Central memory CD4-positive, alpha-beta T cell (primary cell): ENCODE measurements around the gene RASA2.

Source experiments
- DNase-seq: peaks from one replicate; pipeline ENCODE4 v3.0.0; 2022
- total RNA-seq, 3 experiments: gene quantifications; one replicate each; lab custom pipeline; 2026; lab: John Stamatoyannopoulos, UW

Gene RASA2
- total RNA-seq, result 109 to 210 (median 177) reads per million in 3 experiments

DNA sequence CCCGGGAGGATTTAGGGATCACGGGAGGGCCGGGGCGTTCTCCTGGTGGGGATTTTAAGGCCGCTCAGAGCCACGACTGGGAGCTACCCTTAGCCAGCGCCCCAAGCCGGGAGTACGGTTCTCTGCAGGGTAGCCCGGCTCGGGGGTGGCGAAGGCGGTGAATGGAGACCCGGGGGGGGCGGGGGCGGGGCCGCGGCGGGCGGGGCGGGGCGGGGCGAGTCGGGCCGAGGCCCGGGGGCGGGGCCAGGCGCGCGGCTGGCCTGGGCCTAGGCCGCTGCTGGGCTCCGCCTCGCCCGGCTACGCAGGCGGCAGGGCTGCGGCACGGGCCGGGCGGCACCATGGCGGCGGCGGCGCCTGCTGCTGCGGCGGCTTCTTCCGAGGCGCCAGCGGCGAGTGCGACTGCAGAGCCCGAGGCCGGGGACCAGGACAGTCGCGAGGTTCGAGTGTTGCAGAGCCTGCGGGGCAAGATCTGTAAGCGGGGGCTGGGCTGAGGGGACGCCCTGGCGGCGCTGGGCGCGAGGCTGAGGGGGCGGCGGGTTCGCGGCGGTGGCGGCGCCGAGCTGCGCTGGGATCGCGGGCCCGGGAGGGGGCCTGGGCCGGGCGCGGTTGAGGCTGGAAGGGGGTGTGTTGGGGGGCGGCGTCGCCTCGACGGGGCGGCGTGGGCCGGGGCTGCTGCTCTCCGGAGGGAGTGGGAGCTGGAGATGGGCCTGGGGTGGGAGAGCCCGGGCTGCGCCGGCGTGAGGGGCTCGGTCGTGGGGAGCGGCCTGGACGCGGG, at the start of gene RASA2:
Gene RASA2, plus strand, starts transcription at position 282 of the 775 bp plus-strand sequence. Its CDS starts 57 bp downstream, at position 339.
- DNase-seq, result peak; percentile 73

GRCh38 chr3:141439589-141439988, 47.2 kb upstream of the RASA2 start:
- DNase-seq, result no peak

DNA sequence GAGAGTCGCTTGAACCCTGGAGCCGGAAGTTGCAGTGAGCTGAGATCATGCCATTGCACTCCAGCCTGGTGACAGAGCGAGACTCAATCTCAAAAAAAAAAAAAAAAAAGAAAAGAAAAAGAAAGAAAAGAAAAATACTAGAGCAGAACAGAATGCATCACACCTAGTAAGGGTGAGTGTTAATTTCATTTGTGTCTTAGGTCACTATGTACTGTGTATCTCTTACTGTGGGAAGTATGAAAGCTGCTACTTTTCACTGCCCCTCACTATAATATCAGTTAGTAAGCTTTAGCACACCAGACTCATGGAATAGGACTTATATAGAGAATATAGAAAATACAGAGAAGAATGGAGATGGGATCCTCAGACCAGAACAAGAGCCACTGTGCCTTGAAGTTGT, 45.9 kb upstream of the RASA2 start:
- DNase-seq, result no peak

- peak; percentile 62 for DNase-seq
Observed at GRCh38 chr3:141441381-141442364, 45.2 kb upstream of the RASA2 start.

GRCh38 chr3:141442446-141442845, 44.4 kb upstream of the RASA2 start:
- DNase-seq, result no peak

- no peak for DNase-seq
Observed at GRCh38 chr3:141442914-141443313, 43.9 kb upstream of the RASA2 start.

DNA sequence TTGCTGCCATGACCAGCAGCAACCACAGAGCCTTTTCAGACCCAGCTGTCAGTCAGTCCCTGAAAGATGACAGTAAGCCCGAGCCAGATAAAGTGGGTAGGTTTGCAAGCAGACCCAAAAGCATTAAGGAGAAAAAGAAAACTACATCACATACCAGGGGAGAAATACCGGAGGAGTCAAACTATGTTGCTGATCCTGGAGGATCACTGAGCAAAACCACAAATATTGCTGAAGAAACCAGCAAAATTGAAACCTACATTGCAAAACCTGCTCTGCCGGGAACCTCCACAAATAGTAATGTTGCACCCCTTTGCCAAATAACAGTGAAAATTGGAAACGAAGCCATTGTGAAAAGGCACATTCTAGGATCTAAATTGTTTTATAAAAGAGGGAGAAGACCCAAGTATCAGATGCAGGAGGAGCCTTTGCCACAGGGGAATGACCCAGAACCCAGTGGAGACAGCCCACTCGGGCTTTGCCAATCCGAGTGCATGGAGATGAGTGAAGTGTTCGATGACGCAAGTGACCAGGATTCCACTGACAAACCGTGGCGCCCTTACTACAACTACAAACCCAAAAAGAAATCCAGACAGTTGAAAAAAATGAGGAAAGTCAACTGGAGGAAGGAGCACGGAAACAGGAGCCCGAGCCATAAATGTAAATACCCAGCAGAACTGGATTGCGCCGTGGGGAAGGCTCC, 42.1 kb upstream of the RASA2 start:
- no peak for DNase-seq

DNA sequence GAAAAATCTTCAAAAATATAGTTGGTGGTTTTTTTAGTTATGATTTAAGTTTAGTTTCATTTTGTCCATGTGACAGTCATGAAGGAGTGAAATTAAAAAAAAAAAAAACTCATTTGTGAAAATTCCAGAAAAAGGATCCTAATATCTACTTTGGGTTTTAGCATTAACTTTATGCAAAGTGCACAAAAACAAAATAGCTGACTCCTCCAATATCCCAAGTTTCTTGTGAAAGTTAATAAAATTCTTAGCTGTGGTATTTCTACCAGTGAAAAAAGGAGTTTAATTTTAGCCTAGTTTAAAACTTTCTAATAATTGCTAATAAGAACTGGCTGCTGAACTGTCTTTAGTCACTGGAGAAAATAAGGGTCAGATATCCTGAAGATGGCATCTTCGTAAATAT, 40.8 kb upstream of the RASA2 start:
- no peak for DNase-seq

DNA sequence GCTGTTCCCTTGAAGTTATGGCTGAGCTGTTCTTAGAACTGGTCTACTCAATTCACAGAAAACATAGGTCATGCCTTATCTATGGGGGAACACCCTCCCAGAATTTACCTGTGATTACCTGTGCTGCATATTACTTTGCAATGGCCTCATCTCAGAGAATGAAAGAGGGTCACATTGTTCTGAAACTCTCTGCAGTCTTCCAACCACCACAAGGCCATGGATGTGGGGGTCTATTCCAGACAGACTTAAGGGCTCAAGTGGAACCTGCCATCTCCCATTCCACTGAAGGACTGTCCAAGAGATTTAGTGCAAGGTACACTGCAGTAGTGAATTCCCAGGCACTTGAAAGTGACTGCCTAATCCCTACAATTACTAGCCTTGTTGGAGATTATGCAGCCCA, 40.1 kb upstream of the RASA2 start:
- DNase-seq, result no peak

- no peak for DNase-seq
Observed at GRCh38 chr3:141447383-141447782, 39.4 kb upstream of the RASA2 start.

DNA sequence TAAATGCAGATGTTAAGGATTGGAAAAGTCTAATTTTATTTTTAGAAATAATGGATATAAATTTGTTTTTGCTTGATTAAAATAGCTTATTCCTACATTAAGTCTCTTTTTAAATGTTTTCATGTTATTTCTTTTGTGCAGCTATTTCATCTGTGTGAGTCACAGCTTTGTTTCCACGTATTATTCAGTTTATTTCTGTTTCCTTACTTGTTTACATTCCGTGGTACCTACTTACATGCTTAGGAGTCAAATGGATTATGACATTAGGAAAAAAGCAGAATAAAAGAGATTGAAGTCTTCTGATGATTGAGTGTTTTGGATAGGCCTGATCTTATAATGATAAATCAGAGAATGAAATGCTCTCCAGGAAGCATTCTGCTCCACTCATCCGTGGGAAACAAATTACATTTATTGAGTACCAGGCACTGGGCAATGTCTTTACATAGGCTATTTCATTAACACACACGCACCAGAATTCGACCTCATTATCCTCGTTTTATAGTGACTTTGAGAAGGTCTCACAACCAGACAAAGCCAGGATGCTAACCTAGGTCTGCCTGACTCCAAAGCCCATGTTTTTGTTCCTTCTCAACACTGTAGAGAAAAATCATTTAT, 38.1 kb upstream of the RASA2 start:
- DNase-seq, result no peak

GRCh38 chr3:141449424-141449823, 37.4 kb upstream of the RASA2 start:
- no peak for DNase-seq

- DNase-seq, result no peak
Observed at GRCh38 chr3:141450727-141451375, 36.0 kb upstream of the RASA2 start.

DNA sequence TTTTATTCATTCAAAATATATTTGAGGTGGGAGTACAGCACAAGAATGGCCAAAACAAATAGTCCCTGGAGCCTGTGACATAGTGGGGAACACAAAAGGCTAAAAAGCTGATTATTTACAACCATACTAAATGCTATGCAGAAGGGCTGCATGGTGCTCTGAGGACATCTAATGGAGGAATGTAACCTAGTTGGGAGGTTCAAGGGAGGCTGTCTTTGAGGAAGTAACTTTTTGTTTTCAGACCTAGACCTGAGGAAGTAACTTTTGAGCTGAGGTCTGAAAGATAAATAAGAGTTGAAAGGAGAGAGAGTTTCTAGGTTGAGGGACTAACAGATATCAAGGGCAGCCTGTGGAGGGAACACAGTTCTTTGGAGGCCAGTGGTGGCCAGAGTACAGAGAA, 34.8 kb upstream of the RASA2 start:
- peak; percentile 52 for DNase-seq

DNA sequence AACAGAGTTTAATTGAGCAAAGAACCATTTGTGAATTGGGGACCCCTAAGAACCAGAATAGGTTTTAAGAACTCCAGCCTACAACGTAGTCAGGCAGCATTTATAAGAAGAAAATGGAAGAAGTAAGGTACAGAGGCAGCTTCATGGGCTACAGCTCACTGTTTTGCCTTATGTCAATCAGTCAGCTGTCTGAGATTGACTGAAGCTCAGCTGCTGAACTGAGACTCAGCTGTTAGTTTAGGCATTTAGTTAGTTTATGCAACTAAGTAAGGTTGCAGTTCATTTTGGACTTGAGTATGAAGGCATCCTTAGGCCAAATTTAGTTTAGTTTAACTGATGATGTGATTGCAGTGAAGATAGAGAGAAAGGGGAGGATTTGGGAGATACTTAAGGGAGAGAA, 34.1 kb upstream of the RASA2 start:
- no peak for DNase-seq

- no peak for DNase-seq
Observed at GRCh38 chr3:141454054-141454453, 32.8 kb upstream of the RASA2 start.

DNA sequence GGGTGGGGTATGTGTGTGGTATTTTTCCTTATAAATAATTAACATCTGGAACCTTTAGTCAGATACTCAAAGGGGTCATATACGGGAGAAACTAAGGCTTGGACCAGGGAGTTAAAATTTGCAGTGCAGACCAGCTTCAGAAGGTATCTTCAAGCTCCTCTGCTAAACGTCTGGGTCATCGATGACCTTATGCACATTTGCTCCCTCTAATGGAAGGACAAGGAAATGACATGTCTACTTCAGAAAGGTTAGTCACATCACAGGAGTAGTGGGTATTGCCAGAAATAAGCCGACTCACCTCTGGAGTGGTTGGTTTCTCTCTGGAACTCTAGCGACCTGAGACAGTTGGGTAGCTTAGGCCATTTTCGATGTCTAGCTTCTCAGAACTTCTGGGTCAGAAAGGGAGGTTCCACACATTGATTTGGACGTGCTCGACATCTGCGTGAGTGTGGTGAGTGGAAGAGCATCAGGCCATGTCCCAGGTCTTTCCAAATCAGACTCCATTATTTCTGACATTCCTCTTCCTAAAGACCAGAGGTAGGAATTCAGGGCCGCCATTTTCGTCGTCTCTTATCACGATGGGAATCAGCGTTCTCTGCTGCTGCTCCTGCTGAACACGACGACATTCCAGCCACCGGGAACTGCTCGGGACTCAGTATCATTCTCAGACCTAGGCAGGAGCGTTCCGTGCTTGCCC, 31.8 kb upstream of the RASA2 start:
- peak; percentile 57 for DNase-seq

GRCh38 chr3:141455603-141456300, 31.1 kb upstream of the RASA2 start:
- DNase-seq, result no peak

GRCh38 chr3:141456301-141456625, 30.6 kb upstream of the RASA2 start:
- DNase-seq, result no peak

DNA sequence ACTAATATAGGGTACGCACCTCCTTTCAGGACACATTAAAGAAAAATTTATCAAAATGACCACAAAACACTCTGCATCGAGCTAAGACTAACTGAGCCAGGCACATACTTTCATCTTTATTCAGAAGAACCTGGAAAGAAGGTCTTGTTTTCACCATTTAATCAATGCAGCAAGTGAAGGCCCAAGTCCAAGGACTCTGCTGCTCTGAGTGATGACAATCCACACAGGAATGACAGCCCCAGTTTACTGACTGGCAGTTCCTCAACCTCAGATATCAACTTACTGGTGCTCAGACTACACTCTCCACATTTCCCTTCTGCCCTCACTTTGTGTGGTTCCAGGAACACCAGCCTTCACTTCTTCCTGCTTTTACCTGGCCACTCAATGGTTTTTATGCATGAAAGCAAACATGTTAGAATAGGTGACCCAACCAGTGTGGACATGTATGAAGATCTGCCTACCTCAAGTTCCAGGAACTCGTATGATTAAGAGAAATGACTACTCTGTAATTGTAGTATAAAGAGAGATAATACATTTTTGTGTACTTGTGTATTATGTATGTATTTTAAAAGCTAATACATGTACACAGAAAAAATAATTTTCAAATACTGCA, 29.1 kb upstream of the RASA2 start:
- no peak for DNase-seq
